PFSK-1 (cell line): ENCODE data around the gene AQP4.

Source experiments
- FOXP2 ChIP-seq: optimal IDR thresholded peaks from 2 replicates; pipeline ENCODE3; 2011; ENCODE audit warnings: borderline replicate concordance, control low read depth, inconsistent platforms; ENCODE audit not compliant: insufficient read depth; ENCODE audit errors: extremely low read length, extremely low read depth
- POLR2AphosphoS5 ChIP-seq: IDR thresholded peaks from 2 replicates; pipeline ENCODE4 v1.6.1; 2012; ENCODE audit warnings: low read depth, mild to moderate bottlenecking, control low read depth, low read length, moderate library complexity
- REST ChIP-seq, 2 experiments: IDR thresholded peaks; 2 replicates each; pipeline versions ENCODE4 v1.6.1 to v1.8.0; 2011 to 2012; ENCODE audit warnings: low read depth in 2 of 2, low read length in 2 of 2, control low read depth in 1 of 2, inconsistent platforms in 1 of 2, mild to moderate bottlenecking in 1 of 2, moderate library complexity in 1 of 2; ENCODE audit not compliant: insufficient read depth in 1 of 2
- SIN3A ChIP-seq: IDR thresholded peaks from 2 replicates; pipeline ENCODE4 v1.6.1; 2012; ENCODE audit warnings: mild to moderate bottlenecking, low read length, moderate library complexity, borderline replicate concordance; ENCODE audit not compliant: insufficient read depth
- TAF1 ChIP-seq: IDR thresholded peaks from 2 replicates; pipeline ENCODE4 v1.6.1; 2012; ENCODE audit warnings: low read length, control low read depth, borderline replicate concordance; ENCODE audit not compliant: insufficient read depth

AQP4 gene

GRCh38 chr18:26813043-26813442, 52.5 kb downstream of the AQP4 start:
- TF ChIP-seq TAF1 (no peak), SIN3A (no peak), FOXP2 (no peak), REST (IDR thresholded peaks at IDR 0.05; ENCODE audit: insufficient read depth in 1 of 2, low read depth in 2 of 2, low read length in 2 of 2) (no peak), POLR2AphosphoS5 (no peak)

- TF ChIP-seq REST (IDR thresholded peaks at IDR 0.05; ENCODE audit: insufficient read depth in 1 of 2, low read depth in 2 of 2, low read length in 2 of 2): no peak
- TF ChIP-seq FOXP2: no peak
- TF ChIP-seq POLR2AphosphoS5: no peak
- TF ChIP-seq TAF1: no peak
- no peak for TF ChIP-seq SIN3A
Observed at GRCh38 chr18:26812462-26812861, 53.0 kb downstream of the AQP4 start.

GRCh38 chr18:26809346-26809745, 56.2 kb downstream of the AQP4 start:
- TF ChIP-seq POLR2AphosphoS5 (no peak), FOXP2 (no peak), SIN3A (no peak), TAF1 (no peak), REST (IDR thresholded peaks at IDR 0.05; ENCODE audit: insufficient read depth in 1 of 2, low read depth in 2 of 2, low read length in 2 of 2) (no peak)

GRCh38 chr18:26806224-26806623, 59.3 kb downstream of the AQP4 start:
- TF ChIP-seq REST (IDR thresholded peaks at IDR 0.05; ENCODE audit: insufficient read depth in 1 of 2, low read depth in 2 of 2, low read length in 2 of 2) (no peak), TAF1 (no peak), FOXP2 (no peak), SIN3A (no peak), POLR2AphosphoS5 (no peak)

GRCh38 chr18:26804519-26804918, 61.0 kb downstream of the AQP4 start:
- TF ChIP-seq FOXP2 (no peak), POLR2AphosphoS5 (no peak), SIN3A (no peak), REST (IDR thresholded peaks at IDR 0.05; ENCODE audit: insufficient read depth in 1 of 2, low read depth in 2 of 2, low read length in 2 of 2) (no peak), TAF1 (no peak)
